ENCODE results near the gene OR10G3. TPM values are rescaled to one million over a fixed set of nuclear protein-coding genes. Genes with fewer than 3 reads are reported as not detected.
A peak's percentile ranks its signal among the peaks of the same experiment; 100 is the strongest.

The OR10G3 gene
- total and polyA plus RNA-seq, 2 experiments from 2014 or later = not detected

- H4K20me1 ChIP-seq (replicated peaks; ENCODE audit: insufficient read depth) = no peaks in the 10 kb centered on the region
- no peaks in the 10 kb centered on the region for H3K36me3 ChIP-seq (ENCODE audit: insufficient read depth)
- no peak overlapping the region for H3K27ac Mint-ChIP-seq
- no peaks in the 10 kb centered on the region for H3F3A ChIP-seq (replicated peaks; ENCODE audit: low read depth)
- H3K27me3 Mint-ChIP-seq (ENCODE audit: insufficient read depth, low read depth, poor library complexity) = peaks cover 7% of the 10 kb centered on the region
- H3K4me1 ChIP-seq (ENCODE audit: insufficient read depth) = no peaks in the 10 kb centered on the region
- ATAC-seq (peak; percentile 31; the same call in 2 of the 3 replicates), DNase-seq (ENCODE audit: low spot score) (peak; percentile 6)
- H3K4me1 Mint-ChIP-seq = no peaks in the 10 kb centered on the region
- peaks cover 9% of the 10 kb centered on the region for H3K9me3 Mint-ChIP-seq
- H2AFZ ChIP-seq = peak overlapping the region; percentile 74
- H3K9me2 ChIP-seq (ENCODE audit: insufficient read depth) = no peaks in the 10 kb centered on the region
- H3K4me3 Mint-ChIP-seq = no peak overlapping the region
- no peak overlapping the region for H3K27ac ChIP-seq (ENCODE audit: low read depth)
- no peak overlapping the region for H3K4me2 ChIP-seq
- TF ChIP-seq ETS1 (IDR thresholded peaks at IDR 0.05) = no peak
- TF ChIP-seq POLR2AphosphoS5 (IDR thresholded peaks at IDR 0.05; ENCODE audit: low read depth) = no peak
- no peak for TF ChIP-seq CTCF (conservative IDR thresholded peaks at IDR 0.05; ENCODE audit: low read depth in 2 of 2)
- no peak for TF ChIP-seq CREB1 (CRISPR knock-in tag; IDR thresholded peaks at IDR 0.05; ENCODE audit: low read depth)
- TF ChIP-seq EZH2 (IDR thresholded peaks at IDR 0.05; ENCODE audit: low read depth, unreplicated experiment) = no peak
- no peaks in the 10 kb centered on the region for H3K79me2 ChIP-seq (replicated peaks; ENCODE audit: insufficient read depth)
- 0 out of 3 replicates have a peak, but pooled peaks cover 2% of the 10 kb centered on the region for H3K36me3 Mint-ChIP-seq (ENCODE audit: low read depth)
- no peaks in the 10 kb centered on the region for H3K27me3 ChIP-seq (ENCODE audit: insufficient read depth)
- no peak overlapping the region for H3K4me3 ChIP-seq
Measured at GRCh38 chr14:21575661-21576060, 4.2 kb downstream of the OR10G3 start.

GRCh38 chr14:21572604-21573003 lies 7.3 kb downstream of the OR10G3 start:
- H3F3A ChIP-seq (replicated peaks; ENCODE audit: low read depth) = no peaks in the 10 kb centered on the region
- H3K9me2 ChIP-seq (ENCODE audit: insufficient read depth) = no peaks in the 10 kb centered on the region
- Mint-ChIP-seq H3K4me1 (no peaks in the 10 kb centered on the region), H3K27me3 (ENCODE audit: insufficient read depth, low read depth, poor library complexity) (peaks cover 9% of the 10 kb centered on the region), H3K4me3 (no peak overlapping the region), H3K9me3 (peaks cover 9% of the 10 kb centered on the region), H3K36me3 (ENCODE audit: low read depth) (0 out of 3 replicates have a peak, but pooled peaks cover 2% of the 10 kb centered on the region), H3K27ac (no peak overlapping the region)
- H3K4me3 ChIP-seq = no peak overlapping the region
- no peaks in the 10 kb centered on the region for H3K4me1 ChIP-seq (ENCODE audit: insufficient read depth)
- H4K20me1 ChIP-seq (replicated peaks; ENCODE audit: insufficient read depth) = no peaks in the 10 kb centered on the region
- H3K79me2 ChIP-seq (replicated peaks; ENCODE audit: insufficient read depth) = no peaks in the 10 kb centered on the region
- no peak overlapping the region for H2AFZ ChIP-seq
- no peak overlapping the region for H3K27ac ChIP-seq (ENCODE audit: low read depth)
- no peak for DNase-seq (ENCODE audit: low spot score)
- no peak overlapping the region for H3K4me2 ChIP-seq
- no peaks in the 10 kb centered on the region for H3K36me3 ChIP-seq (ENCODE audit: insufficient read depth)
- no peak for ATAC-seq
- no peaks in the 10 kb centered on the region for H3K27me3 ChIP-seq (ENCODE audit: insufficient read depth)
- TF ChIP-seq EZH2 (IDR thresholded peaks at IDR 0.05; ENCODE audit: low read depth, unreplicated experiment) = no peak
- TF ChIP-seq EZH2phosphoT487 (IDR thresholded peaks at IDR 0.05; ENCODE audit: unreplicated experiment) = no peak
- TF ChIP-seq ETS1 (IDR thresholded peaks at IDR 0.05) = no peak
- no peak for TF ChIP-seq REST (IDR thresholded peaks at IDR 0.05; ENCODE audit: unreplicated experiment)

Measured in GM23338 (cell line).